NOMO-1 treated with dmso at 0.1 percent for 144 hours (cell line): ENCODE data around the gene CDC42EP1.

ENCODE experiments used
- DNase-seq: peaks from one replicate; lab custom pipeline; 2025; ENCODE audit not compliant: unreplicated experiment; lab: John Stamatoyannopoulos, UW

Gene CDC42EP1

GRCh38 chr22:37559521-37559900 lies 769 bp upstream of the CDC42EP1 start:
- DNase-seq: no peak

- no peak for DNase-seq
Measured at GRCh38 chr22:37560608-37561211, 430 bp downstream of the CDC42EP1 start.

GRCh38 chr22:37561212-37562048 lies 1.1 kb downstream of the CDC42EP1 start:
- DNase-seq: peak; percentile 67

GRCh38 chr22:37562049-37562875 lies 2.0 kb downstream of the CDC42EP1 start:
- no peak for DNase-seq

GRCh38 chr22:37563153-37564081 lies 3.1 kb downstream of the CDC42EP1 start:
- DNase-seq: no peak

GRCh38 chr22:37564111-37564711 lies 3.9 kb downstream of the CDC42EP1 start:
- DNase-seq: no peak

- DNase-seq: no peak
Measured at GRCh38 chr22:37565830-37566229, 5.5 kb downstream of the CDC42EP1 start.

- no peak for DNase-seq
Measured at GRCh38 chr22:37566329-37566837, 6.1 kb downstream of the CDC42EP1 start.

- DNase-seq: peak; percentile 46
Measured at GRCh38 chr22:37566903-37567798, 6.9 kb downstream of the CDC42EP1 start.

GRCh38 chr22:37568012-37568411 lies 7.7 kb downstream of the CDC42EP1 start:
- DNase-seq: no peak

- no peak for DNase-seq
Measured at GRCh38 chr22:37568448-37569008, 8.2 kb downstream of the CDC42EP1 start.

GRCh38 chr22:37569009-37569920 lies 9.0 kb downstream of the CDC42EP1 start:
- DNase-seq: no peak

GRCh38 chr22:37569921-37570660 lies 9.8 kb downstream of the CDC42EP1 start:
- no peak for DNase-seq

- DNase-seq: no peak
Measured at GRCh38 chr22:37570661-37570976, 10.3 kb downstream of the CDC42EP1 start.

GRCh38 chr22:37571258-37571991 lies 11.1 kb downstream of the CDC42EP1 start:
- DNase-seq: no peak

- no peak for DNase-seq
Measured at GRCh38 chr22:37571992-37572373, 11.7 kb downstream of the CDC42EP1 start.
